Measurements from ENCODE around the gene LRRC27. TPM values are rescaled to one million over a fixed set of nuclear protein-coding genes. Genes with fewer than 3 reads are reported as not detected.
"Not testable (repeated sequence)": the region's sequence is repeated elsewhere in the genome, so short reads cannot be mapped to it uniquely, and the experiment has no call there.

LRRC27 gene
- total RNA-seq, 2 experiments from 2014 or later, result 3.6 to 4.1 TPM

- peaks cover 14% of the 10 kb centered on the region for H3K36me3 Mint-ChIP-seq (ENCODE audit: low read depth)
- intact Hi-C loops (cut with DNase I, micrococcal nuclease), result no loop called here
- no peaks in the 10 kb centered on the region for H3K27me3 Mint-ChIP-seq
- H3K9me3 Mint-ChIP-seq (ENCODE audit: low read depth), result no peaks in the 10 kb centered on the region
- DNase-seq, result no peak
- no peak overlapping the region for H3K27ac Mint-ChIP-seq
- H3K4me3 Mint-ChIP-seq, result no peak overlapping the region
- ATAC-seq, result no peak
- H3K4me1 Mint-ChIP-seq, result no peaks in the 10 kb centered on the region
- ChIA-PET CTCF (no interaction called here), POLR2A (no interaction called here)
These were observed 14.8 kb downstream of the LRRC27 start for GRCh38 chr10:132346806-132347205.

GRCh38 chr10:132347211-132347930 is 15.4 kb downstream of the LRRC27 start:
- intact Hi-C loops (cut with DNase I, micrococcal nuclease), result no loop called here
- no peaks in the 10 kb centered on the region for H3K4me1 Mint-ChIP-seq
- H3K9me3 Mint-ChIP-seq (ENCODE audit: low read depth), result no peaks in the 10 kb centered on the region
- H3K27ac Mint-ChIP-seq, result no peak overlapping the region
- ATAC-seq (no peak), DNase-seq (no peak)
- H3K4me3 Mint-ChIP-seq, result no peak overlapping the region
- ChIA-PET CTCF (interaction anchor here (0.8 kb wide), 1 partner anchor 8 kb away, joined by 5 read pairs; no protein-coding TSS in a partner anchor), POLR2A (no interaction called here)
- H3K36me3 Mint-ChIP-seq (ENCODE audit: low read depth), result peaks cover 11% of the 10 kb centered on the region
- no peaks in the 10 kb centered on the region for H3K27me3 Mint-ChIP-seq

GRCh38 chr10:132347931-132348267 is 15.9 kb downstream of the LRRC27 start:
- no peaks in the 10 kb centered on the region for H3K4me1 Mint-ChIP-seq
- DNase-seq (no peak), ATAC-seq (no peak)
- ChIA-PET POLR2A (no interaction called here), CTCF (interaction anchor here (0.8 kb wide), 1 partner anchor 8 kb away, joined by 5 read pairs; no protein-coding TSS in a partner anchor)
- H3K36me3 Mint-ChIP-seq (ENCODE audit: low read depth), result peaks cover 8% of the 10 kb centered on the region
- no peaks in the 10 kb centered on the region for H3K27me3 Mint-ChIP-seq
- no peak overlapping the region for H3K27ac Mint-ChIP-seq
- no peaks in the 10 kb centered on the region for H3K9me3 Mint-ChIP-seq (ENCODE audit: low read depth)
- H3K4me3 Mint-ChIP-seq, result no peak overlapping the region
- intact Hi-C loops (cut with DNase I, micrococcal nuclease), result no loop called here

GRCh38 chr10:132349766-132350165 is 17.8 kb downstream of the LRRC27 start:
- CTCF ChIA-PET, result no interaction called here
- ATAC-seq (no peak), DNase-seq (no peak)
- Mint-ChIP-seq H3K4me3 (no peak overlapping the region), H3K27ac (no peak overlapping the region), H3K4me1 (no peaks in the 10 kb centered on the region), H3K27me3 (no peaks in the 10 kb centered on the region), H3K9me3 (ENCODE audit: low read depth) (no peaks in the 10 kb centered on the region), H3K36me3 (ENCODE audit: low read depth) (peaks cover 6% of the 10 kb centered on the region)
- intact Hi-C loops (cut with DNase I, micrococcal nuclease), result no loop called here
- POLR2A ChIA-PET, result no interaction called here

- intact Hi-C loops (cut with DNase I, micrococcal nuclease), result no loop called here
- no peak overlapping the region for H3K27ac Mint-ChIP-seq
- POLR2A ChIA-PET, result no interaction called here
- no peaks in the 10 kb centered on the region for H3K4me1 Mint-ChIP-seq
- DNase-seq, result no peak
- no peaks in the 10 kb centered on the region for H3K27me3 Mint-ChIP-seq
- CTCF ChIA-PET, result no interaction called here
- ATAC-seq, result no peak
- H3K9me3 Mint-ChIP-seq (ENCODE audit: low read depth), result no peaks in the 10 kb centered on the region
- H3K36me3 Mint-ChIP-seq (ENCODE audit: low read depth), result peaks cover 2% of the 10 kb centered on the region
- no peak overlapping the region for H3K4me3 Mint-ChIP-seq
These were observed 18.4 kb downstream of the LRRC27 start for GRCh38 chr10:132350391-132350790.

- H3K9me3 Mint-ChIP-seq (ENCODE audit: low read depth), result no peaks in the 10 kb centered on the region
- H3K27me3 Mint-ChIP-seq, result no peaks in the 10 kb centered on the region
- no peak for DNase-seq
- intact Hi-C loops (cut with DNase I, micrococcal nuclease), result no loop called here
- no peaks in the 10 kb centered on the region for H3K36me3 Mint-ChIP-seq (ENCODE audit: low read depth)
- no peaks in the 10 kb centered on the region for H3K4me1 Mint-ChIP-seq
- no peak overlapping the region for H3K4me3 Mint-ChIP-seq
- ATAC-seq, result no peak
- ChIA-PET POLR2A (no interaction called here), CTCF (interaction anchor here (0.7 to 1.3 kb wide), 3 partner anchors 10 to 133 kb away, joined by 3 read pairs; no protein-coding TSS in a partner anchor)
- H3K27ac Mint-ChIP-seq, result no peak overlapping the region
These were observed 19.0 kb downstream of the LRRC27 start for GRCh38 chr10:132350946-132351345.

GRCh38 chr10:132351611-132352010 is 19.6 kb downstream of the LRRC27 start:
- no peak overlapping the region for H3K27ac Mint-ChIP-seq
- no peak overlapping the region for H3K4me3 Mint-ChIP-seq
- no peaks in the 10 kb centered on the region for H3K4me1 Mint-ChIP-seq
- no peaks in the 10 kb centered on the region for H3K27me3 Mint-ChIP-seq
- no peak for ATAC-seq
- H3K9me3 Mint-ChIP-seq (ENCODE audit: low read depth), result no peaks in the 10 kb centered on the region
- CTCF ChIA-PET, result interaction anchor here (0.7 to 1.3 kb wide), 3 partner anchors 10 to 134 kb away, joined by 3 read pairs; no protein-coding TSS in a partner anchor
- H3K36me3 Mint-ChIP-seq (ENCODE audit: low read depth), result no peaks in the 10 kb centered on the region
- DNase-seq, result no peak
- intact Hi-C loops (cut with DNase I, micrococcal nuclease), result loop anchor here (1.0 kb wide), 1 partner anchor 128 kb away; no protein-coding TSS in a partner anchor
- POLR2A ChIA-PET, result no interaction called here

GRCh38 chr10:132352462-132353308 is 20.7 kb downstream of the LRRC27 start:
- H3K4me3 Mint-ChIP-seq; H3K36me3 Mint-ChIP-seq (ENCODE audit: low read depth); H3K27me3 Mint-ChIP-seq; POLR2A ChIA-PET; H3K9me3 Mint-ChIP-seq (ENCODE audit: low read depth); H3K4me1 Mint-ChIP-seq; H3K27ac Mint-ChIP-seq: not testable (repeated sequence)
- intact Hi-C loops (cut with DNase I, micrococcal nuclease), result loop anchor here (1.0 kb wide), 1 partner anchor 129 kb away; no protein-coding TSS in a partner anchor
- CTCF ChIA-PET, result interaction anchor here (0.7 to 1.0 kb wide), 4 partner anchors 9 to 129 kb away, joined by 3 to 8 read pairs (median 3); no protein-coding TSS in a partner anchor
- DNase-seq, result peak; percentile 89
- peak; percentile 87 for ATAC-seq

- ChIA-PET POLR2A (no interaction called here), CTCF (interaction anchor here (0.7 to 1.0 kb wide), 4 partner anchors 8 to 130 kb away, joined by 3 to 8 read pairs (median 3); no protein-coding TSS in a partner anchor)
- Mint-ChIP-seq H3K27me3 (no peaks in the 10 kb centered on the region), H3K36me3 (ENCODE audit: low read depth) (no peaks in the 10 kb centered on the region), H3K9me3 (ENCODE audit: low read depth) (peaks cover 2% of the 10 kb centered on the region), H3K4me1 (no peaks in the 10 kb centered on the region), H3K4me3 (no peak overlapping the region), H3K27ac (peak overlapping the region; percentile 14)
- intact Hi-C loops (cut with DNase I, micrococcal nuclease), result no loop called here
- DNase-seq (no peak), ATAC-seq (no peak)
These were observed 21.7 kb downstream of the LRRC27 start for GRCh38 chr10:132353456-132354355.

- H3K27ac Mint-ChIP-seq, result no peak overlapping the region
- DNase-seq (no peak), ATAC-seq (no peak)
- H3K4me1 Mint-ChIP-seq, result no peaks in the 10 kb centered on the region
- no peak overlapping the region for H3K4me3 Mint-ChIP-seq
- H3K36me3 Mint-ChIP-seq (ENCODE audit: low read depth), result no peaks in the 10 kb centered on the region
- intact Hi-C loops (cut with DNase I, micrococcal nuclease), result no loop called here
- CTCF ChIA-PET, result no interaction called here
- POLR2A ChIA-PET, result no interaction called here
- no peaks in the 10 kb centered on the region for H3K27me3 Mint-ChIP-seq
- H3K9me3 Mint-ChIP-seq (ENCODE audit: low read depth), result peaks cover 2% of the 10 kb centered on the region
These were observed 22.5 kb downstream of the LRRC27 start for GRCh38 chr10:132354356-132355094.

- no peak overlapping the region for H3K27ac Mint-ChIP-seq
- H3K27me3 Mint-ChIP-seq, result no peaks in the 10 kb centered on the region
- intact Hi-C loops (cut with DNase I, micrococcal nuclease), result no loop called here
- H3K4me1 Mint-ChIP-seq, result no peaks in the 10 kb centered on the region
- POLR2A ChIA-PET, result no interaction called here
- peaks cover 2% of the 10 kb centered on the region for H3K9me3 Mint-ChIP-seq (ENCODE audit: low read depth)
- CTCF ChIA-PET, result no interaction called here
- no peak overlapping the region for H3K4me3 Mint-ChIP-seq
- ATAC-seq (no peak), DNase-seq (no peak)
- H3K36me3 Mint-ChIP-seq (ENCODE audit: low read depth), result no peaks in the 10 kb centered on the region
These were observed 23.3 kb downstream of the LRRC27 start for GRCh38 chr10:132355297-132355696.
